Retinal pigment epithelial cell (primary cell): Measurements from ENCODE around the gene SGTA.

Experiments used
- DNase-seq: peaks from one replicate; pipeline ENCODE4 v3.0.0-alpha.2; 2010; ENCODE audit warnings: low read depth
- H3K4me3 ChIP-seq: 2 replicates; pipeline ENCODE4 v1.5.1; 2011; ENCODE audit warnings: mild to moderate bottlenecking, low read length, control low read depth, moderate library complexity
- CTCF ChIP-seq: conservative IDR thresholded peaks from 2 replicates; pipeline ENCODE4 v1.5.1; 2011; ENCODE audit warnings: low read depth, low read length, control low read depth, inconsistent platforms

Gene SGTA

DNA sequence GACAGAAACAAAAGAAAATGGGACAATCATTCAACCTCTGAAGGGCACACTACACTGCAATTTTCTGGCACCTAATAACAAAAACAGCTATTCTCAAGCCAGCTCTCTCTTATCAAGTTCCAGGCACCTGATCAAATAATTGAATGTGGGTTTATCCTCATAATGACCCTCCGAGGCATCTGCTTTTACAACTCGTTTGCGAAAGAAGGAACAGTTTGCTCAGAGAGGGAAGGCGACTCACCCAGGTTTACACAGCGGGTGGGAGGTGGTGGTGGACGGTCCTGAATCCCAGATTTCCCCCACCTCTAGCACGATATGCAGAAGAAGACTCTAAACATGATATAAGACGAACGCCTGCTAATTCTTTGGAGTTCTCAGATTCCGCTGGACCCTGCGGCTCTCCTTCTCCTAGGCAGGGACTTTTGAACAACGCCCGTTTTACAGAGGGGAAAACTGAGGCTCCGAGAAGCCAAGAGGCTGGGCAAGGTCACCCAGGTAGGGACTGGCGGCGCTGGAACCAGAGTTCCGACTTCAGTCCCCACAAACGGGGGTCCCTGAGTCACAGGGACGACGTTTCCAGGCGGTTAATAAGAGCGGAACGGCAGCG is 641 bp downstream of the SGTA start:
- DNase-seq: no peak
- TF ChIP-seq CTCF: no peak
- H3K4me3 ChIP-seq: peak overlapping the region; percentile 99

DNA sequence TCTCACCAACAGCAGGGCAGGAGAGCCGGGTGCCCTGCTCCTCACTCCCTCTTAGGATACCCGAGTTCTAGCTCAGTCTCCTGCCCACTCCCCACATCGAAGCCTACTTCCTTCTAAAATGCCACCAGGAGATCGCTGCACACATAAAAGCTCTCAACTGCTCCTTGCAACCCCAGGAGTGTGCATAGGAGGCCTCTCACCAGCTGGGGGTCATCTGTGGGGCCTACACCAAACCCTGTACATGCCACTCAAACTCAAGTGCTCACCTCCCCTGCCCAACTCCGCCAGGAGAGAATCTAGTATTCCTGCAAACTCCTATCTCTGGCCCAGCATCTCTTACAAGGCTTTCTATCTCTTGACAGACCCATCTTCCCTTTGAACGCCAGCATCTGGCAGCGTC is 2.8 kb downstream of the SGTA start:
- no peak overlapping the region for H3K4me3 ChIP-seq
- no peak for TF ChIP-seq CTCF
- DNase-seq: no peak

DNA sequence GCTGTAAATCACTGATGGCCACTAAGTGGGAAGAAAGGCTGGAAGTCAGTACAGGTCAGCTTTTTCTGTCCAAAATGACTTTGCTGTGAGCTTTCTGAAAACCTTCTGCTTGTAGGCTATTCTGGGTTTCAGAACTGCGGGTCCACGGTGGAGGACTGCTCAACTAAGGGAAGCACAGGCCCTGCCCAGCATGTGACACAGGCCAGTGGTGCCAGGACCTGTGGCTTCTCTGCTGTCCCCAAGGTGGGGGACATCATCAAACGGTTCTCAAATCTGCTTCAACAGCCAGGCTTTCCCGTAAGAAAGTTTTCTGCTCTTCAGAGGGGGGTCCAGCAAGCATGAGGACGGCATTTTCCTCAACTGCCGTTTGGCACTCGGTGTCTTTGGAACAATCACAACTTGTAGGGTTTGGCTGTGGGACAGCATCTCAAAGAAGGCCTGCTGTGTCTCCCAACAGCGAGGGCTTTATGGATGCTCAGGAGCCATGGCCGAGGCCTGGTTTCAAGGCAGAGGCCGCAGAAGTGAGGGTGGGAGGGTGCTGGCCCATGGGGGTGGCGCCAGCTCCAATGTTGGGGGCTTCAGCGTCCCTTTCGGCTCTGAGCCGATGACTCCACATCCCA is 3.8 kb downstream of the SGTA start:
- H3K4me3 ChIP-seq: no peak overlapping the region
- DNase-seq: no peak
- no peak for TF ChIP-seq CTCF

GRCh38 chr19:2777952-2778683 is 5.0 kb downstream of the SGTA start:
- H3K4me3 ChIP-seq: no peak overlapping the region
- TF ChIP-seq CTCF: no peak
- no peak for DNase-seq

DNA sequence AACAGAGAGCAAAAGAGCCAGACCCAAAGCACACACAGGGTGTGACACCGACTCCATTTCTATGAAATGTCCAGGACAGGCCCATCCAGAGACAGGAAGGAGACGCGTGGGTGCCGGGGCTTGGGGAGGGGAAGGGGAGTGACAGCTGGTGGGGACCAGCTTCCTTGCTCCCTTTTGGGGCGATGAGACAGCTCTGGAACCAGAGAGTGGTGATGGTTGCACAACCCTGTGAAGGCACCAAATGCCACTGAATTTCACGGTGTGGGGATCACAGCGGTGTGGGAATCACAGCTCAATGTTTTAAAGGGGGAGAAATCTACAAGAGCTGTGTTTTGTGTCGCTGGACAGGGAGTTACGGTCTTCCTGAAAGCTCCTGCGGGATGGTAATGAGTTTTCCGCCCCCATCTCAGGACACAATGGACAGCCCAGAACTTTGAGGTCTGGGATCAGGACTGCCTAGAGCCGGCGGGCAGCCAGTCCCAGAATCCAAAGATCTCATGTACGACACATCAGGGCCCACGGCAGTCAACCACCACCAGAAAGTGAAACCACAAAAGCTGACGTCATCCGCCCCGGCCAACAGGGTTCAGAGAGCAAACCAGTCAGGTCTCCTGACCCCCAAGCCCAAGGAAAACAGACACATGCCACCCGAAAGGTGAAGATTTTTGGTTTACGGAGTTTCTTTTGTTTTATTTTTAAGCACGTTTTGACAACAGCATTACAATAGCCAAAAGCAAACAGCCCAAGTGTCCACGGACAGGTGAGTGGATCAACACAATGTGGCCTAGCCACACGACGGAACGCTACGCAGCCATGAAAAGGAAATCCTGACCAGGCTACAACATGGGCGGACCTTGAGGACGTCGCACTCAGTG is 7.3 kb downstream of the SGTA start:
- TF ChIP-seq CTCF: no peak
- DNase-seq: no peak
- no peak overlapping the region for H3K4me3 ChIP-seq

GRCh38 chr19:2774953-2775555 is 8.0 kb downstream of the SGTA start:
- DNase-seq: no peak
- no peak overlapping the region for H3K4me3 ChIP-seq
- no peak for TF ChIP-seq CTCF
